Fibroblast of lung (primary cell): ENCODE data around the gene SAPCD2. TPM values are rescaled to one million over a fixed set of nuclear protein-coding genes. Genes with fewer than 3 reads are reported as not detected.

Experiments used
- DNase-seq, 2 donors: peaks; one replicate each; pipeline versions ENCODE4 v3.0.0 to v3.0.0-alpha.2; 2010; ENCODE audit warnings: low read depth in 2 of 2
- H2AFZ ChIP-seq: 2 replicates; pipeline ENCODE4 v1.5.1; 2012; ENCODE audit warnings: low read length, control low read depth, inconsistent platforms
- H3K27ac ChIP-seq: 2 replicates; pipeline ENCODE4 v1.5.1; 2011; ENCODE audit warnings: low read length, control low read depth; ENCODE audit not compliant: insufficient read depth
- H3K27me3 ChIP-seq: 2 replicates; pipeline ENCODE4 v1.5.1; 2011; ENCODE audit warnings: mild to moderate bottlenecking, low read length; ENCODE audit not compliant: control insufficient read depth, insufficient read depth
- H3K36me3 ChIP-seq: 2 replicates; pipeline ENCODE4 v1.5.1; 2011; ENCODE audit warnings: low read length; ENCODE audit not compliant: control insufficient read depth, insufficient read depth
- H3K4me1 ChIP-seq: 2 replicates; pipeline ENCODE4 v1.5.1; 2011; ENCODE audit warnings: low read length; ENCODE audit not compliant: control insufficient read depth, insufficient read depth; ENCODE audit errors: extremely low read depth
- H3K4me2 ChIP-seq: 2 replicates; pipeline ENCODE4 v1.5.1; 2011; ENCODE audit warnings: low read length, control low read depth; ENCODE audit not compliant: insufficient read depth; ENCODE audit errors: extremely low read depth
- H3K4me3 ChIP-seq, 4 experiments: fragments of 200-600 bp in 1 of 4; sonication (generic) in 1 of 4; replicated peaks in 1 of 4; 2 replicates each; pipeline ENCODE4 v1.5.1; 2011 to 2016; ENCODE audit warnings: low read length in 4 of 4, low read depth in 3 of 4, mild to moderate bottlenecking in 3 of 4, control low read depth in 2 of 4, inconsistent platforms in 1 of 4, mixed read lengths in 1 of 4; ENCODE audit not compliant: insufficient read depth in 1 of 4; ENCODE audit errors: control extremely low read depth in 1 of 4
- H3K79me2 ChIP-seq: 2 replicates; pipeline ENCODE4 v1.5.1; 2012; ENCODE audit warnings: mild to moderate bottlenecking, low read length, inconsistent platforms; ENCODE audit not compliant: control insufficient read depth, insufficient read depth
- H3K9ac ChIP-seq: 2 replicates; pipeline ENCODE4 v1.5.1; 2011; ENCODE audit warnings: mild to moderate bottlenecking, low read length, control low read depth; ENCODE audit not compliant: insufficient read depth
- H3K9me3 ChIP-seq: 2 replicates; pipeline ENCODE4 v1.5.1; 2012; ENCODE audit warnings: low read depth, low read length; ENCODE audit not compliant: control insufficient read depth, insufficient read depth
- H4K20me1 ChIP-seq: 2 replicates; pipeline ENCODE4 v1.5.1; 2011; ENCODE audit warnings: low read length; ENCODE audit not compliant: control insufficient read depth, insufficient read depth; ENCODE audit errors: extremely low read depth
- EZH2 ChIP-seq: IDR thresholded peaks from 2 replicates; pipeline ENCODE4 v1.5.1; 2012; ENCODE audit warnings: low read length, control low read depth, mild to moderate bottlenecking; ENCODE audit errors: missing control alignments
- polyA plus RNA-seq, 2 donors: library from polyadenylated mRNA; depleted of rRNA in 1 of 2; stranded (reverse) in 1 of 2; unstranded in 1 of 2; fragments of >200 nt; gene quantifications; 2 replicates each; pipeline ENCODE4 v1.2.1, GENCODE V29; 2011 to 2012; ENCODE audit warnings: missing spikeins in 1 of 2
- total RNA-seq: library from RNA; depleted of rRNA; stranded (reverse); fragments of >200 nt; gene quantifications from 2 replicates; pipeline ENCODE4 v1.2.1, GENCODE V29; 2014
- TF ChIP-seq, protein P1 (sequence below), 2 donors: IDR thresholded peaks in 1 of 2; conservative IDR thresholded peaks in 1 of 2; 1 replicate in 1 of 2; 2 replicates in 1 of 2; pipeline ENCODE4 v1.5.1; 2011 to 2012; ENCODE audit warnings: low read length in 2 of 2, control low read depth in 1 of 2, inconsistent platforms in 1 of 2, low read depth in 1 of 2, mild to moderate bottlenecking in 1 of 2

SAPCD2 gene
- total and polyA plus RNA-seq, 2 donors (not counting 1 experiment from before 2014, with no cell fraction given) = 0.85 to 2.8 TPM

DNA sequence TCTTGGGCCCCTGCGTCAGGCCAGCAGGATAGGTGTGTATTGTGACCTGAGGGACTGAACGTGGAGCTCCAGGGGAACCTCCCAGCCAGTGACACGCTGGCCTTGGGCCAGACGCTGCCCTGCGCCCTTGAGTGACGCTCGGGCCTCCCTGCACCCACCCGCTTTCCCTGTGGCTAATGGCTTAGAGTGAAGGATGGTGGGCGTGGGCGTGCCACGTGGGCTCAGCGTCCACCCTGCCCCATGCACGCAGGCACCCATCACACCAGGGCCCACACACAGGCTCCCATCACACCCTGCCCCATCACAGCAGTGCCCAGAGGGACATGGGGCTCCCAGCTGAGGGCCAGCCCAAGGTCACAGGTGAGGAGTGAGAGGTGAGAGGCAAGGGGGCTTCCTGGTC lies 33.3 kb downstream of the SAPCD2 start:
- H4K20me1 ChIP-seq = no peaks in the 10 kb centered on the region

DNA sequence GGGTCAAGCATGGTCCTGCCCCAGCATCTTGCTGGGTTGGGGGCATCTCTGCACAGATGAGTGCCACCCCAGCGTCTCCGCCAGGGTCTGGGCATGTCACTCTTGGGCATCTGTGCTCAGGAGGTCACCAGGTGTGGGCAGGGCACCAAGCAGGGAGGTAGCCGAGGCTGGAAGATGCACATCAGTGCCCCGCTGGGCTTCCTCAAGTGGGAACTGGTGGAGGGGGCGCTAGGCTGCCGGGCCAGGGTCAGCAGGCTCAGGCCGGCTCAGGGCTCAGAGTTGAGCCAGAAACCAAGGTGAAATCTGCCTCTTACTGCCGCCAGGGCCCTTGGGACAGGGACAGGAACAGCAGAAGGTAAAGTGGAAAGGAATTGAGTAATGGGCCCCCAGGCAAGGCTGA lies 34.4 kb downstream of the SAPCD2 start:
- Histone ChIP-seq H3K4me3 (no peak overlapping the region), H3K4me1 (no peaks in the 10 kb centered on the region), H3K4me2 (no peak overlapping the region), H3K79me2 (no peaks in the 10 kb centered on the region), H3K9ac (no peak overlapping the region), H4K20me1 (no peaks in the 10 kb centered on the region), H3K36me3 (peaks cover 11% of the 10 kb centered on the region), H3K27ac (no peak overlapping the region), H2AFZ (no peak overlapping the region), H3K27me3 (no peaks in the 10 kb centered on the region), H3K9me3 (no peaks in the 10 kb centered on the region)
- no peak for DNase-seq
- TF ChIP-seq, protein P1, sequence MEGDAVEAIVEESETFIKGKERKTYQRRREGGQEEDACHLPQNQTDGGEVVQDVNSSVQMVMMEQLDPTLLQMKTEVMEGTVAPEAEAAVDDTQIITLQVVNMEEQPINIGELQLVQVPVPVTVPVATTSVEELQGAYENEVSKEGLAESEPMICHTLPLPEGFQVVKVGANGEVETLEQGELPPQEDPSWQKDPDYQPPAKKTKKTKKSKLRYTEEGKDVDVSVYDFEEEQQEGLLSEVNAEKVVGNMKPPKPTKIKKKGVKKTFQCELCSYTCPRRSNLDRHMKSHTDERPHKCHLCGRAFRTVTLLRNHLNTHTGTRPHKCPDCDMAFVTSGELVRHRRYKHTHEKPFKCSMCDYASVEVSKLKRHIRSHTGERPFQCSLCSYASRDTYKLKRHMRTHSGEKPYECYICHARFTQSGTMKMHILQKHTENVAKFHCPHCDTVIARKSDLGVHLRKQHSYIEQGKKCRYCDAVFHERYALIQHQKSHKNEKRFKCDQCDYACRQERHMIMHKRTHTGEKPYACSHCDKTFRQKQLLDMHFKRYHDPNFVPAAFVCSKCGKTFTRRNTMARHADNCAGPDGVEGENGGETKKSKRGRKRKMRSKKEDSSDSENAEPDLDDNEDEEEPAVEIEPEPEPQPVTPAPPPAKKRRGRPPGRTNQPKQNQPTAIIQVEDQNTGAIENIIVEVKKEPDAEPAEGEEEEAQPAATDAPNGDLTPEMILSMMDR (conservative IDR thresholded peaks at IDR 0.05 in 1 of 2, IDR thresholded peaks at IDR 0.05 in 1 of 2; ENCODE audit: low read depth in 1 of 2, low read length in 2 of 2) = no peak
- TF ChIP-seq EZH2 = no peak

More for the DNA sequence above, 33.3 kb downstream of the SAPCD2 start:
- H3K36me3 ChIP-seq = peaks cover 11% of the 10 kb centered on the region
- H3K9ac ChIP-seq = no peak overlapping the region
- no peak for DNase-seq
- TF ChIP-seq EZH2 = no peak
- TF ChIP-seq, protein P1 (conservative IDR thresholded peaks at IDR 0.05 in 1 of 2, IDR thresholded peaks at IDR 0.05 in 1 of 2; ENCODE audit: low read depth in 1 of 2, low read length in 2 of 2) = no peak
- H3K27me3 ChIP-seq = no peaks in the 10 kb centered on the region
- no peaks in the 10 kb centered on the region for H3K79me2 ChIP-seq
- no peak overlapping the region for H3K4me3 ChIP-seq
- no peak overlapping the region for H3K27ac ChIP-seq
- no peaks in the 10 kb centered on the region for H3K4me1 ChIP-seq
- no peaks in the 10 kb centered on the region for H3K9me3 ChIP-seq
- H2AFZ ChIP-seq = no peak overlapping the region
- H3K4me2 ChIP-seq = no peak overlapping the region

DNA sequence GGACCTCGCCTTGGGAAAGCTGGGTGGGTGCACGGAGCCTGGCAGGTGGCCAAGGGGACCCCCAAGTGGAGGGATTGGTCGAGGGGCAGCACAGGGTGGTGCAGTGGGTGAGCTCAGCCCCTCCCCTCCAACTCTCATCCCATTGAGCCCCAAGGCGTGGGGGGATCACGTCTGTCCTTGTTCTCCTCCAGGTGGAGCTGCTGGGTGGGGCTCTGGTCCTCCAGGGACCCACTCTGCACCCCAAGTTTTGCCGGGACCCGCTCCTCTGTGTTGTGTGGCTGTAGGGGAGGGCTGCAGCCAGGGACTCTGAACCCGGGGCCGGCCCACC lies 34.9 kb downstream of the SAPCD2 start:
- H3K9ac ChIP-seq = no peak overlapping the region
- peaks cover 9% of the 10 kb centered on the region for H3K36me3 ChIP-seq
- H3K79me2 ChIP-seq = no peaks in the 10 kb centered on the region
- H3K4me3 ChIP-seq = no peak overlapping the region
- no peak overlapping the region for H3K4me2 ChIP-seq
- DNase-seq = no peak
- no peaks in the 10 kb centered on the region for H3K9me3 ChIP-seq
- H2AFZ ChIP-seq = no peak overlapping the region
- no peaks in the 10 kb centered on the region for H3K27me3 ChIP-seq
- no peak for TF ChIP-seq EZH2
- TF ChIP-seq, protein P1 (conservative IDR thresholded peaks at IDR 0.05 in 1 of 2, IDR thresholded peaks at IDR 0.05 in 1 of 2; ENCODE audit: low read depth in 1 of 2, low read length in 2 of 2) = no peak
- no peaks in the 10 kb centered on the region for H4K20me1 ChIP-seq
- no peak overlapping the region for H3K27ac ChIP-seq
- no peaks in the 10 kb centered on the region for H3K4me1 ChIP-seq
